Measurements from ENCODE around the gene SRRM3.
"Not testable (repeated sequence)": the region's sequence is repeated elsewhere in the genome, so short reads cannot be mapped to it uniquely, and the experiment has no call there.

Gene SRRM3

GRCh38 chr7:76267107-76267893 is 65.6 kb downstream of the SRRM3 start:
- no peak for DNase-seq

GRCh38 chr7:76267894-76268183 is 66.1 kb downstream of the SRRM3 start:
- DNase-seq = no peak

GRCh38 chr7:76268376-76268775 is 66.7 kb downstream of the SRRM3 start:
- DNase-seq = no peak

- no peak for DNase-seq
These were observed 68.2 kb downstream of the SRRM3 start for GRCh38 chr7:76269895-76270294.

- DNase-seq = not testable (repeated sequence)
These were observed 69.7 kb downstream of the SRRM3 start for GRCh38 chr7:76271384-76271783.

- no peak for DNase-seq
These were observed 70.4 kb downstream of the SRRM3 start for GRCh38 chr7:76272142-76272541.

- no peak for DNase-seq
These were observed 71.3 kb downstream of the SRRM3 start for GRCh38 chr7:76272851-76273497.

GRCh38 chr7:76273503-76273902 is 71.8 kb downstream of the SRRM3 start:
- no peak for DNase-seq

- no peak for DNase-seq
These were observed 76.8 kb downstream of the SRRM3 start for GRCh38 chr7:76278540-76278939.

- no peak for DNase-seq
These were observed 78.7 kb downstream of the SRRM3 start for GRCh38 chr7:76280408-76280807.

- no peak for DNase-seq
These were observed 79.5 kb downstream of the SRRM3 start for GRCh38 chr7:76281006-76281705.

- DNase-seq = no peak
These were observed 80.1 kb downstream of the SRRM3 start for GRCh38 chr7:76281706-76282343.

- DNase-seq = no peak
These were observed 80.9 kb downstream of the SRRM3 start for GRCh38 chr7:76282344-76283253.

- no peak for DNase-seq
These were observed 81.8 kb downstream of the SRRM3 start for GRCh38 chr7:76283254-76284159.

- DNase-seq = no peak
These were observed 84.1 kb downstream of the SRRM3 start for GRCh38 chr7:76285604-76286374.

- DNase-seq = no peak
These were observed 85.2 kb downstream of the SRRM3 start for GRCh38 chr7:76286842-76287403.

- not testable (repeated sequence) for DNase-seq
These were observed 89.2 kb downstream of the SRRM3 start for GRCh38 chr7:76290847-76291350.

GRCh38 chr7:76291351-76292212 is 89.9 kb downstream of the SRRM3 start:
- DNase-seq = peak; percentile 95 to 97

- DNase-seq = peak in 1 of 2 experiments; percentile 50
These were observed 90.5 kb downstream of the SRRM3 start for GRCh38 chr7:76292213-76292573.

Measured in SW 1271 (cell line).